Glomerular visceral epithelial cell (primary cell): ENCODE measurements around the gene FHIP2A.
"Not testable (repeated sequence)": the region's sequence is repeated elsewhere in the genome, so short reads cannot be mapped to it uniquely, and the experiment has no call there.

Source experiments
- DNase-seq: peaks from one replicate; pipeline ENCODE4 v3.0.0-alpha.2; 2016; ENCODE audit errors: extremely low spot score

FHIP2A gene

GRCh38 chr10:114821293-114821914 is at the start of gene FHIP2A:
FHIP2A (plus strand) TSS chr10:114821780; CDS start chr10:114822079, 299 bp downstream.
- peak; percentile 84 for DNase-seq

DNA sequence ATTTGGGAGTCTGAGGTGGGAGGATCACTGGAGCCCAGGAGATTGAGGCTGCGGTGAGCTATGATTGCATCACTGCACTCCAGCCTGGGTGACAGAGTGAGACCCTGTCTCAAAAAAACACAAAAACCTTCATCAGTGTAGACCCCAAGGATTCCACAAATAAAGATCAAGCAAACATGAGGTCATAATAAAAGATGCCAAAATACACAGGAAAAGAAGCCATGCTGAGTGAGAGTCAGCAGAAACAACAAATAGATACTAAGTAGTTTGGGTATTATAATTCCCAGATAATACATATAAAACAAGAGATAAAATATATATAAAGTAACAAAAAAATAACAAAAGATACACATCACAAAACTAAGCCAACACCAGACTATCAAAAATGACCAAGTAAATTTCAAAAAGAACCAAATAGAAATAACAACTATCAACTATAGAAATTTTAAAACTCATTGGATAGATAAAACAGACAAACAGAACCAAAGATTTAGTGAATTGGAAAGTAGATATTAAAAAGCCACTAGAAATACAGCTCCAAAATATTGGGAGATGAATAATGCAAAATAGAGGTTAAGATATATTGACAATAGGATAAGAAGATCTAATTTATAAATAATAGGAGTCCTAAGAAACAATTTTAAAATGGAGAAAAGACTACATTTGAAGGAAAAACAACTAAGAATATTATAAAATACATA is 48.9 kb upstream of the FHIP2A start:
- DNase-seq, result no peak

DNA sequence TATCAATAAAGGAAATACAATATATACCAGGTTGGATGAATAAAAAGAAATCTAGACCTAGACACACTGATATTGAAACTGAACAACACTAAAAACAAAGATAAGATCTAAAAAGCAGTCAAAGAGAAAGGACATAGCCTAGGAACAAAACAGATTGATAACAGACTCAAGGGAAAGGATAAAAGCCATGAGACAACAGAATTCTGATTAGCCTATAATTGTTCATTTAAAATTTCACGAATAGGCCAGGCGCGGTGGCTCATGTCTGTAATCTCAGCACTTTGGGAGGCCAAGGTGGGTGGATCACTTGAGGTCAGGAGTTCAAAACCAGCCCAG is 48.4 kb upstream of the FHIP2A start:
- no peak for DNase-seq

DNA sequence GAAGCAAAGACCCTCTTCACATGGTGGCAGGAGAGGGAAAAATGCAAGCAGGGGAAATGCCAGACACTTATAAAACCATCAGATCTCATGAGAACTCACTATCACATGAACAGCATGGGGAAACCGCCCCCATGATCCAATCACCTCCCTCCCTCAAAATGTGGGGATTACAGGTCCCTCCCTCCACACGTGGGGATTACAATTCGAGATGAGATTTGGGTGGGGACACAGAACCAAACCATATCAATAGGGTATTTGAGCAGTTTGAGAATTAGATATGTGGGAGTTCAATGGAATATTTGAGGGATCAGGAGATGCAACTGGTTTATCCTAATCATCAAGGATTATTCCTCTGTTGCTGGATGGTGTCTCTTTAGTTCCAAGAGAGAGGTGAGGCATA is 46.5 kb upstream of the FHIP2A start:
- DNase-seq, result not testable (repeated sequence)

GRCh38 chr10:114777415-114777814 is 44.2 kb upstream of the FHIP2A start:
- no peak for DNase-seq

DNA sequence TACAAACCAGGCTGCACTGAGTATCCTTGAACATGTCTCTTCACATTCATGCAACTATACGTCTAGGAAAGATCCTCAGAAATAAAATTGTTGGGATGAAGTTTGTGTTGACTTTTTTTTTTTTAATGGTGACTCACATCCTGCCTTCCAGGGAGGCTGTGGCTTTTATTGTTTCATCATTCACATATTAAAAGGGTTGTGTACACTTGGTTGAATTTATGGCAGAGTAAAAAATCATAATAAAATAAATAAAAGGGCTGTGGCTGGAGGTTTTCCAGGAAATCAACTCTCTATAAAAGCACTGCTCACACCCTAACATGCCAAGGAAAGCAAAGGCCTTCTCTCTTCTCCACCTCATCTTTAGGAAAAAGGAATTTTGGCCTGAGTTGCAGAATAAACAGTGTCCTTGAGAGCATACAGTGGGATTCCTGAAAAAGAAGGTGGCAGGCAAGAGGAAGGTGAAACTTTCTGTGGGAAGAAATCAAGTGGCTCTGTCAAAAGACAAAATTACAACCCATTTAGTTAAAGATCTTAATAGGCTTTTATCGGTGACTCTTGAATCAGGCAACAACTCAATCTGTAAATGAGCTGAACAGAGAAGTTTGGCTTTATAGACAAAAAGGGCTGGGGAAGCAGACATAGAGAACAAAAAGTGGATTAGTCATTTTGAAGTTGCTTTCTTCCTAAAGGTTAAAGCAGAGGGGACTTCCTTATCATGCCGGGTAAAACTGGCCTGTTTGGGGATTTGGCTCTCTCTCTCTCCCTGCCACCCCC is 41.6 kb upstream of the FHIP2A start:
- peak; percentile 79 for DNase-seq

- DNase-seq, result no peak
These were observed 40.9 kb upstream of the FHIP2A start for GRCh38 chr10:114780577-114781184.

DNA sequence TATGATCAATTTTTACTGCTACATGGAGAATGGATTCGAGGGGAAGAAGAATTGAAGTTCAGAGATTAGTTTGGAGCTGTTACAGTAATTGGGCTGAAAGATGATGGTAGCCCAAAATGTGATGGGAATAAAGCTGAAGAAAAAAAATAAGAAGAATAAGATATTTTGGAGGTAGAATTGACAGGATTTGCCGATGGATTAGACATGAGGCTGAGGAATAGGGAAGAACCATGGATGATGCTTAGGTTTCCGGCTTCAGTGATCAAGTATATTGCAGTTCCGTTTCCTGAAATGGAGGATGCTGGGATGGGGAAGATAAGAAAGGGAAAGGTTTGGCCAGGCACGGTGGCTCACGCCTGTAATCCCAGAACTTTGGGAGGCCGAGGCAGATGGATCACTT is 38.9 kb upstream of the FHIP2A start:
- no peak for DNase-seq

DNA sequence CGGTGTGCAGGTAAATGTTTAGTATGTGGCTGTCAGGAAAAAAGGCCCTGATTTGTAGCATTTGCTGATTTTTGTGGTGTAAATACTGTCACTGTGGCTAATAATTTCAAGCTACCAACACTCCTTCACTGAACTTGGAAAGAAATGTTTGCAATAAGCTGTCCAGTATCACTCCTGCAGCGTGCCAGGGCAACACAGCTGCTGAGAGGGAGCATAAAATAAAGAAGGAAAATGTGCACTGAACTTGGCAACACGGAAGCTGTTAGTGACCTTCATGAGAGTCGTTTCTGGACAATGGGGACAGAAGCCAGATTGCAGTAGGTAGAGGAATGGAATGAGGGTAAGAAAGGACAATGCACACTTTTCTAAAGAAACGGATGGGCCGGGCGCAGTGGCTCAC is 37.9 kb upstream of the FHIP2A start:
- no peak for DNase-seq

DNA sequence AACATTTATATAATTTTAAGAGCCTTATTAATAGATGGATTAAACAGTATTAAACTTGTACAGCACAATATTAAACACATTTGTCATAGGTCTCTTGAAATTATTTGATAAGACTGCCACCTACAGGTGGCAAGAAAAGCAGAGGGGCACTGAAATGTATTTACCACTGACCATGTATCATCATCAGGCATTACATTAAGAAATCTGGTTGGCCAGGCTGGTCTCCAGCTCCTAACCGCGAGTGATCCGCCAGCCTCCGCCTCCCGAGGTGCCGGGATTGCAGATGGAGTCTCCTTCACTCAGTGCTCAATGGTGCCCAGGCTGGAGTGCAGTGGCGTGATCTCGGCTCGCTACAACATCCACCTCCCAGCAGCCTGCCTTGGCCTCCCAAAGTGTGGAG is 35.1 kb upstream of the FHIP2A start:
- DNase-seq, result peak; percentile 49

- not testable (repeated sequence) for DNase-seq
These were observed 34.4 kb upstream of the FHIP2A start for GRCh38 chr10:114787131-114787530.

DNA sequence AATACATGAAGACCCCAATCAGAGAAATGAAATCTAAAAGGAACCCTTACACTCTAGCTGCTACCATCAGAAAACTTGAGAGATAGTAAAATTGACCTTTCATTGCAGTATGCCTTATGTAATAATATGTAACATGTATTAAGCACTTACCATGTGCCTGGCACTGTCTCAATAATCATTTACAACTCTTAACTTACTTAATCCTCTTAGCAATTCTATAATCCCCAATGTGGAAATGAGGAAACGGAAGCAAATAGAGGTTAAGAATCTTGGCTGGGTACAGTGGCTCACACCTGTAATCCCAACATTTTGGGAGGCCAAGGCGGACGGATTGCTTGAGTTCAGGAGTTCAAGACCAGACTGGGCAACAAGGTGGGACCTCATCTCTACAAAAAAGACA is 29.8 kb upstream of the FHIP2A start:
- DNase-seq, result no peak

DNA sequence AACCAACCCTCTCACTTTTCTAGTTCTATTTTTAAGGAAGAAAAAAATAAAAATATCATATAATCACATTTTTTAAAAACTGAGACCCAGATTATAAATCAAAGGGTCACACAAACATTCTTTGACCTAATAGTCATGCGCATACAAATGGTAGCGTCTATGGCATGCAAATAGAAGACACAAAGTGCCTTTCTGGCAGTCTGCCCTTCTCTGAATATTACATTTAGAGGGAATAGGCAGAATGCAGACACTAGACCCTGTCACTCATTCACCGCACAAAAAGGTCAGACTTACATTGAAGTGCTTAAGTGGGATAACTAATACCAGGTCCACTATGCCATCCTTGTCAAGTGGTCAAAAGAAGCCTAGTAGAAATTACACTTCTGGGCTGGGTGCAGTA is 26.5 kb upstream of the FHIP2A start:
- no peak for DNase-seq

GRCh38 chr10:114800361-114800760 is 21.2 kb upstream of the FHIP2A start:
- no peak for DNase-seq

DNA sequence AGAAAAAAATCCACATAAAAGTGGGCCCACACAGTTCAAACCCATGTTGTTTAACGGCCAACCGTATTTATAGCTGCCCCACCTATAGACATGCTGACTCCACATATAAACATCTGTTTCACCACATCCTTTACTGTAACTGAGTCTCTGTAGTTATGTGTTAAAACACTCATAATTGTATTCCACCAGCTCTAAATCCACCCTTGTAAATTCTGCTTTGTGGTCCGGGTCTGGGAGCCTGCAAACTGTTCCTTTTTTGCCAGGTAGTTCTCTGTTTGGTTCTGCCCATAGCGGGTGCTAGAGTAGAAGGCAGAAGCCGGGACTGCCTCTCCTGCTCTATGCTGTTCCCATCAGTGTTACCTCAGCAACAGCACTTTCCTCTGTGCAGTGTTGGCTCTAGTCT is 20.2 kb upstream of the FHIP2A start:
- DNase-seq, result no peak

GRCh38 chr10:114802177-114802576 is 19.4 kb upstream of the FHIP2A start:
- DNase-seq, result no peak

GRCh38 chr10:114806562-114807391 is 14.8 kb upstream of the FHIP2A start:
- DNase-seq, result no peak

DNA sequence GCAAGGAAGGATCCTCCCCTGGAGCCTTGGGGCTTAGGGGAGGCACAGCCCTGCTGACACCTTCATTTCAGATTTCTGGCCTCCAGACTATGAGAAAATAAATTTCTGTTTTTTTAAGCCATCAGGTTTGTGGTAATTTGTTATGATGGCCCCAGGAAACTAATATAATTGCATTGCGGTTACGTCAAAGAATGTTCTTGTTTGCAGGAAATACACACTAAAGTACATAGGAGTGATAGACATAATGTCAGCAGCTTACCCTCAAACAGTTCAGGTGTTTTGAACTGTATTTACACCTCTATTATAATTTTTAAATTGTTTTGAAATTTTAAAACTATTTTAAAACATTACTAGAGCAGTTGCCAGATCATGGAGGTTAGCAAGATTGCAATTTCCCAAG is 12.6 kb upstream of the FHIP2A start:
- DNase-seq, result no peak

DNA sequence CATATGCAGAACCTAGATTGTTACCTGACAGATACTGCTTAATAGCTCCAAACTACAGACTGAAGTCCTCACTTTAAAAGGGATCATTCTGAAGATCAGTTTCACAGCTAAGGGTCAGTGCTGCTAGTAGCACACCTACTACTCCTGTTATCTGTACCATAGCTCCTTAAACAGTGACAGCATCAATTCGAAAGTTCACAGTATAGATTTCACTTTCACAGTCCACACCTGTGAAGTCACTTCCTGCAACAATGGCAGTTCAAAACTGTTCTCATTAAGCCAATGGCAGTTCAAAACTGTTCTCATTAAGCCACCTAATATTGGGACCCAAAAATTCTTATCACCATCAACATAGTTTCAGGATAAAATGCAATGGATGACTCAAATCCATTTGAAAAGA is 10.7 kb upstream of the FHIP2A start:
- no peak for DNase-seq

- no peak for DNase-seq
These were observed 9.7 kb upstream of the FHIP2A start for GRCh38 chr10:114811862-114812261.

DNA sequence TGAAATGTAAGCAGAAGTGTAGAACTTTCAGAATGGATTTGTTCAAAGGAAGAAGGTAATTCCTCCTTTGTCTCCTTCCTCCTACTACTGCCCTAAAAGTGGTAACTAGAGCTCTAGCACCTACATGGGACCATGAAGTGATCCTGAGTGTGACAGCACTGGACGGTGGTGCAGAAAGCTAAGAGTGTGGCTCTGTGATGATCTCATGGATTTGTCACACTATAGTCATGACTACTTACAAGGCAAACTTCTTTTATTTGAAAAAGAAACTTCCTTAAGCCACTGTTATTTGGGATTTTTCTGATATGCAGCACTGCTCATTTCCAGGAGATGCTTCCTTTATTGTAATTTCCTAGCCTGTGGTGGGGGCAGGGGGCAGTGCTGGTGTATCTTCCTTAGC is 5.8 kb upstream of the FHIP2A start:
- no peak for DNase-seq

DNA sequence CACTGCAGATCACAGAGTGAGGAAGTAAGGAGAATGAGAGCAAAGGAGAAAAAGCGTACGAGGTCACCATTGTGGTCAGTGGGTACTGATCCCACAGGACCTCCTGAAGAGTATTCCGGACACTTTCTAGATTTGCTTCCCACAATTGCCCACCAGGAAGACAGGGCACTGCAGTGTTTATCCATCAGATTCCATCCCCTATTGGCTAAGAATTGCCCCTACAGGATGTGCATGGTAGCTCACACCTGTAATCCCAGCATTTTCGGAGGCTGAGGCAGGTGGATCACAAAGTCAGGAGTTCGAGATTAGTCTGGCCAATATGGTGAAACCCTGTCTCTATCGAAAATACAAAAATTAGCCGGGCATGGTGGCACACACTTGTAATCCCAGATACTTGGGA is 5.3 kb upstream of the FHIP2A start:
- DNase-seq, result no peak
